OCI-LY3 (cell line): ENCODE data around the gene C14orf119.

Source experiments
- H2AFZ ChIP-seq: fragments of 200-600, 300-600 bp; shearing (Covaris generic); 2 replicates; pipeline ENCODE4 v1.6.0; 2014; ENCODE audit warnings: antibody characterized with exemption, low read depth, low read length
- H3K27ac ChIP-seq: fragments of 200-600, 300-600 bp; sonication (generic); 2 replicates; pipeline ENCODE4 v1.5.1; 2014; ENCODE audit warnings: mild to moderate bottlenecking, low read length, moderate library complexity, mixed read lengths
- H3K27me3 ChIP-seq: fragments of 200-600, 300-600 bp; sonication (generic); 2 replicates; pipeline ENCODE4 v1.6.1; 2014; ENCODE audit warnings: low read depth, low read length, mixed read lengths
- H3K36me3 ChIP-seq: fragments of 200-600, 300-600 bp; sonication (generic); replicated peaks from 2 replicates; pipeline ENCODE3; 2014; ENCODE audit warnings: low read depth, low read length, mixed read lengths
- H3K4me1 ChIP-seq: fragments of 300-600, 200-600 bp; sonication (generic); 2 replicates; pipeline ENCODE4 v1.6.1; 2014; ENCODE audit warnings: low read length, mixed read lengths
- H3K4me2 ChIP-seq: fragments of 200-600, 300-600 bp; sonication (generic); 2 replicates; pipeline ENCODE4 v1.6.1; 2014; ENCODE audit warnings: low read length, mixed read lengths
- H3K4me3 ChIP-seq: fragments of 300-600, 200-600 bp; sonication (generic); 2 replicates; pipeline ENCODE4 v1.5.1; 2014; ENCODE audit warnings: antibody characterized with exemption, mild to moderate bottlenecking, low read length, moderate library complexity
- H3K79me2 ChIP-seq: fragments of 300-600, 200-600 bp; shearing (Covaris generic); 2 replicates; pipeline ENCODE4 v1.6.1; 2014; ENCODE audit warnings: mild to moderate bottlenecking, low read length, mixed read lengths
- H3K9ac ChIP-seq: fragments of 300-600, 200-600 bp; shearing (Covaris generic); 2 replicates; pipeline ENCODE4 v1.6.0; 2014; ENCODE audit warnings: mild to moderate bottlenecking, low read length, moderate library complexity
- H3K9me3 ChIP-seq: fragments of 200-600, 300-600 bp; shearing (Covaris generic); 2 replicates; pipeline ENCODE4 v1.6.1; 2014; ENCODE audit warnings: low read length, mixed read lengths; ENCODE audit not compliant: insufficient read depth
- H4K20me1 ChIP-seq: fragments of 200-600, 300-600 bp; sonication (generic); 2 replicates; pipeline ENCODE4 v1.6.1; 2016; ENCODE audit warnings: low read length, mixed read lengths; ENCODE audit not compliant: insufficient read depth
- EZH2phosphoT487 ChIP-seq: fragments of 200-600 bp; shearing (Covaris generic); IDR thresholded peaks from 2 replicates; pipeline ENCODE4 v1.6.1; 2018; ENCODE audit warnings: antibody characterized with exemption, mixed run types, low read depth
- TF ChIP-seq, protein P1 (sequence below): fragments of 200-600, 300-600 bp; sonication (generic); IDR thresholded peaks from 2 replicates; pipeline ENCODE4 v1.5.1; 2014; ENCODE audit warnings: antibody characterized with exemption, low read length, low read depth

The C14orf119 gene

DNA sequence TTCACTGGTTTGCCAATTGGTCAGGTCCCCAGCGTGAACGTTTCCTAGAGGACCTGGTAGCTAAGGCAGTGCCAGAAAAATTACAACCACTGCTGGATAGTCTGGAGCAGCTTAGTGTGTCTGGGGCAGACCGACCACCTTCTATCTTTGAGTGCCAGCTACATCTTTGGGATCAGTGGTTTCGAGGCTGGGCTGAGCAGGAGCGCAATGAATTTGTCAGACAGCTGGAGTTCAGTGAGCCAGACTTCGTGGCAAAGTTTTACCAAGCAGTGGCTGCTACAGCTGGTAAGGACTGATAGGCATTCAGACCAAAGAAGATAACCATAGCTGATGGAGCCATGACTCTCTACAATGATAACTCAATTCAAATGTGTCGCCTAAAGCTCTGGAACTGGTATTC lies 2.5 kb downstream of the C14orf119 start:
- H3K4me2 ChIP-seq = no peak overlapping the region

DNA sequence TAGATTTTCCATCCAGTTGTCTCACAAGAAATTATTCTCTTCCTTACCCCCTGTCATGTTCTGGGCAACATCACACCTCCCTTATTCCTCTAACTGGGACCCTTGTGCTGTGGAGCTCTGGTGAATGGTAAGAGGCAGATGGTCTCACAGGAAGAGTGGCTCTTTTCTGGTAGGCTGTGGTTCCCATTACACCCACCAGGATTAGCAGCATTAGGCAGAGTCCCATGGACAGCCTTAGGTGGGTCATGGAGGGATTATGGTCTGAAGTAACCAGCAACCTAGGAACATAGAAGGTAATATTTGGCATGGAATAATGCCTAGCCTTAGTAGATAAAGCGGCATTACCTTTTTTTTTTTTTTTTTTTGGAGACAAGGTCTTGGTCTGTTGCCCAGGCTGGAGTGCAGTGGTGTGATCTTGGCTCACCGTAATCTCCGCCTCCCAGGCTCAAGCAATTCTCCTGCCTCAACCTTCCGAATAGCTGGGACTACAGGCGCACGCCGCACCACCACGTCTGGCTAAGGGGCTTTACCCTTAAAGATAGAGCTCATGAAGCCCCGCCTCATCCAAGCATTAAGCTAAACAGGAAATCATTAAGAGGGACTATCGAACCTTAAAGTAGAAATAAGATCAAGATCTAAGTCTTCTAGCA lies 4.0 kb downstream of the C14orf119 start:
- peaks cover 18% of the 10 kb centered on the region for H3K36me3 ChIP-seq
- no peak overlapping the region for H3K4me3 ChIP-seq
- TF ChIP-seq EZH2phosphoT487 = no peak
- H3K9me3 ChIP-seq = no peaks in the 10 kb centered on the region
- peaks cover under 1% of the 10 kb centered on the region for H4K20me1 ChIP-seq
- H3K9ac ChIP-seq = no peak overlapping the region
- H3K4me1 ChIP-seq = 0 out of 2 replicates have a peak, but pooled peaks cover 6% of the 10 kb centered on the region
- H2AFZ ChIP-seq = no peak overlapping the region
- no peak overlapping the region for H3K27ac ChIP-seq
- H3K79me2 ChIP-seq = peaks cover 31% of the 10 kb centered on the region
- H3K4me2 ChIP-seq = no peak overlapping the region
- no peaks in the 10 kb centered on the region for H3K27me3 ChIP-seq

More for the DNA sequence above, 2.5 kb downstream of the C14orf119 start:
- Histone ChIP-seq H3K79me2 (peaks cover 47% of the 10 kb centered on the region), H3K4me1 (peaks cover 14% of the 10 kb centered on the region), H3K36me3 (peaks cover 24% of the 10 kb centered on the region), H3K27ac (no peak overlapping the region), H3K4me3 (no peak overlapping the region), H2AFZ (no peak overlapping the region), H3K9me3 (no peaks in the 10 kb centered on the region), H3K27me3 (no peaks in the 10 kb centered on the region), H3K9ac (no peak overlapping the region), H4K20me1 (peaks cover 16% of the 10 kb centered on the region)
- TF ChIP-seq, protein P1, sequence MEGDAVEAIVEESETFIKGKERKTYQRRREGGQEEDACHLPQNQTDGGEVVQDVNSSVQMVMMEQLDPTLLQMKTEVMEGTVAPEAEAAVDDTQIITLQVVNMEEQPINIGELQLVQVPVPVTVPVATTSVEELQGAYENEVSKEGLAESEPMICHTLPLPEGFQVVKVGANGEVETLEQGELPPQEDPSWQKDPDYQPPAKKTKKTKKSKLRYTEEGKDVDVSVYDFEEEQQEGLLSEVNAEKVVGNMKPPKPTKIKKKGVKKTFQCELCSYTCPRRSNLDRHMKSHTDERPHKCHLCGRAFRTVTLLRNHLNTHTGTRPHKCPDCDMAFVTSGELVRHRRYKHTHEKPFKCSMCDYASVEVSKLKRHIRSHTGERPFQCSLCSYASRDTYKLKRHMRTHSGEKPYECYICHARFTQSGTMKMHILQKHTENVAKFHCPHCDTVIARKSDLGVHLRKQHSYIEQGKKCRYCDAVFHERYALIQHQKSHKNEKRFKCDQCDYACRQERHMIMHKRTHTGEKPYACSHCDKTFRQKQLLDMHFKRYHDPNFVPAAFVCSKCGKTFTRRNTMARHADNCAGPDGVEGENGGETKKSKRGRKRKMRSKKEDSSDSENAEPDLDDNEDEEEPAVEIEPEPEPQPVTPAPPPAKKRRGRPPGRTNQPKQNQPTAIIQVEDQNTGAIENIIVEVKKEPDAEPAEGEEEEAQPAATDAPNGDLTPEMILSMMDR = no peak
- no peak for TF ChIP-seq EZH2phosphoT487

DNA sequence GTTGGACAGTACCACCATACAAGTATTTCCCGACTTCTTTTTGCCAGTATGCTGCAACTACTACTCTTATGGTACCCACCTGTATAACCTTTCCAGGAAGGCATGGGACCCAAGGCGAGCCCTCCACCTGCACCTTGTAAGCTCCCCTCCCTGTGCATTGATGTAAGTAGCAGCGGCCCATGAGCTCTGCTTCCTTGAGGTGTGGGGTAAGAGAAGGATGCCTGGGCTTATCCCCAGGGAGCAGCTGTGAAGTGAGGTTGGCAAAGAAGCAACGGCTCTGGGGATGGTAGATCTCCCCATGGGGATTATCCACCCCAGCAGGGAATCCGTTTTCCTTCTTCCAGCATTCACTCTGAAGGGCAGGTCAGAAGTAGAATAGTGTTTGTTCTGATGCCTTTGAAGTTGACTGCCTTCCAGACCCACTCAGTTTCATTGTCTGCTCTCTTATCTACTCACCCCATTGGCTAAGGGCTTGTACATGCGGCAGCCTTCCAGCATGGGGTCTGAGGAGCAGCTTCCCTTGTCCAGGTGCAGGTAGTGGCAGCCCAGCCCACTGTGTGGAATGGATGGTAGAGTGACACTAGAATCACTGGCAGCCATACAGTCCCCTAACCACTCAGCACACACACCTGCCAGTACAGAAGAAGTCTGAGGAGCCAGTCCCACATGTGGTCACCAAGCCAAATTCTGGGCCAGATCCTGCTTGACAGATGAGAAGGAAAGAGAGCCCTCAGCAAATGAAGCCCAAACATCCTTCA lies 6.1 kb downstream of the C14orf119 start:
- Histone ChIP-seq H3K9me3 (no peaks in the 10 kb centered on the region), H3K36me3 (peaks cover 18% of the 10 kb centered on the region), H3K4me2 (no peak overlapping the region), H3K4me3 (no peak overlapping the region), H3K27me3 (no peaks in the 10 kb centered on the region), H2AFZ (no peak overlapping the region), H3K79me2 (peaks cover 19% of the 10 kb centered on the region), H3K4me1 (0 out of 2 replicates have a peak, but pooled peaks cover 6% of the 10 kb centered on the region), H4K20me1 (no peaks in the 10 kb centered on the region), H3K9ac (no peak overlapping the region), H3K27ac (no peak overlapping the region)
- TF ChIP-seq, protein P1 = no peak
- TF ChIP-seq EZH2phosphoT487 = no peak

DNA sequence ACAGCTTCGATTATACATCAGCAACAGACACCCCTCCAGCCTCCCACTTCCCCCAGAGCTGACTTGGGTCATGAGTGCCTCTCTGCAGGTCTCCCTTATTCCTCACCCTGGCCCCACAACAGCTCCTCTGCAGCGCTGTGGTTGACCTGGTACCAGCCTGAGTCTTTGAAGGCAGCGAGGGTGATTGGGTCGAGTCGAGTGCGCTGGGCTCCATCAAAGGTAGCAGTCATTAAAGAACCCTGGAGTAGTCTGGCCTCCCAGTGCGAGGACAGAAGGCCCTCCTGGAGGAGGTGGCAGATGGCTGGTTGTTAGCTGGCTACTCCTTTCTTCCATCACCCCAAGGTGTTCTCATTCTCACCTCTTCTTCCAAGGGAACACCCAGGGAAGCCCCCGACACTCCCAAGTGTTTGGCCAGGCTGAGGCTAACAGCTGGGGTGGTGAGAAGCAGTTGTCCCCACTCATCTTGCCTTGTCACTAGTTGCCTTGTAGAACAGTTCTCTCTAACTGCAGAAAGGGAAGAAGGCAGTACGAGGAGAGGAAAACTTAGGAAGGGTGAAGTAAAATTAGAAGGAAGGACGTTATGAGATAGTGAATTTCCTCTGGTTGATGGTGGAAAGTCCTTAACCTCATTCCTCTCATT lies 6.8 kb downstream of the C14orf119 start:
- no peak overlapping the region for H3K9ac ChIP-seq
- no peak overlapping the region for H3K4me3 ChIP-seq
- no peaks in the 10 kb centered on the region for H4K20me1 ChIP-seq
- H2AFZ ChIP-seq = no peak overlapping the region
- H3K4me2 ChIP-seq = no peak overlapping the region
- H3K27me3 ChIP-seq = no peaks in the 10 kb centered on the region
- no peak for TF ChIP-seq EZH2phosphoT487
- TF ChIP-seq, protein P1 = no peak
- no peaks in the 10 kb centered on the region for H3K9me3 ChIP-seq
- H3K4me1 ChIP-seq = no peaks in the 10 kb centered on the region
- peaks cover 18% of the 10 kb centered on the region for H3K36me3 ChIP-seq
- H3K79me2 ChIP-seq = peaks cover 12% of the 10 kb centered on the region
- H3K27ac ChIP-seq = no peak overlapping the region
